Suppressor macrophage treated with lipopolysaccharide for 1 hour (primary cell): ENCODE measurements around the gene HOXA10.

Experiments used
- DNase-seq, 3 donors: peaks; one replicate each; pipeline ENCODE4 v3.0.0-alpha.2; 2020 to 2022

The HOXA10 gene

GRCh38 chr7:27154901-27155815, 19.0 kb downstream of the HOXA10 start:
- peak in 1 of 3 donors; percentile 39 for DNase-seq

GRCh38 chr7:27154369-27154768, 19.8 kb downstream of the HOXA10 start:
- DNase-seq, result no peak

- no peak for DNase-seq
Observed at GRCh38 chr7:27153526-27153925, 20.6 kb downstream of the HOXA10 start.

- no peak for DNase-seq
Observed at GRCh38 chr7:27152816-27153442, 21.2 kb downstream of the HOXA10 start.

GRCh38 chr7:27151931-27152815, 21.9 kb downstream of the HOXA10 start, which contains the start of gene HOXA3:
TSS of gene HOXA3 (minus strand) at chr7:27152583. CDS start at chr7:27110640, 41,943 bp downstream.
- DNase-seq, result peak in 1 of 3 donors; percentile 57

- no peak for DNase-seq
Observed at GRCh38 chr7:27151341-27151930, 22.7 kb downstream of the HOXA10 start.

GRCh38 chr7:27150568-27151340, 23.4 kb downstream of the HOXA10 start:
- DNase-seq, result peak; percentile 79 to 90 (median 87)

GRCh38 chr7:27149842-27150567, 24.1 kb downstream of the HOXA10 start:
- DNase-seq, result no peak

- no peak for DNase-seq
Observed at GRCh38 chr7:27148756-27149641, 25.1 kb downstream of the HOXA10 start.

GRCh38 chr7:27148031-27148755, 25.9 kb downstream of the HOXA10 start:
- DNase-seq, result no peak

GRCh38 chr7:27147199-27148030, 26.7 kb downstream of the HOXA10 start, which contains the start of gene HOXA6:
TSS of gene HOXA6 (minus strand) at chr7:27147774. CDS start at chr7:27147749, 25 bp downstream.
- peak in 1 of 3 donors; percentile 57 for DNase-seq

GRCh38 chr7:27146491-27147198, 27.5 kb downstream of the HOXA10 start:
- DNase-seq, result no peak

- DNase-seq, result no peak
Observed at GRCh38 chr7:27145914-27146412, 28.2 kb downstream of the HOXA10 start.

GRCh38 chr7:27145165-27145913, 28.8 kb downstream of the HOXA10 start:
- DNase-seq, result no peak

GRCh38 chr7:27144781-27145164, 29.3 kb downstream of the HOXA10 start:
- no peak for DNase-seq

- DNase-seq, result no peak
Observed at GRCh38 chr7:27143950-27144780, 30.0 kb downstream of the HOXA10 start.
